Measurements from ENCODE around the gene CREBRF.
A peak's percentile ranks its signal among the peaks of the same experiment; 100 is the strongest.

CREBRF gene

GRCh38 chr5:173047838-173048105, 8.4 kb upstream of the CREBRF start:
- H3K27ac ChIP-seq: no peak overlapping the region
- H3K4me1 ChIP-seq (ENCODE audit: control insufficient read depth in 1 of 2, insufficient read depth in 1 of 2, low read depth in 1 of 2, low read length in 1 of 2): no peaks in the 10 kb centered on the region
- peaks cover 7% of the 10 kb centered on the region for H3K27me3 ChIP-seq
- no peak overlapping the region for H3K4me3 ChIP-seq (ENCODE audit: low read depth in 1 of 2, low read length in 1 of 2)
- no peak for TF ChIP-seq CTCF (IDR thresholded peaks at IDR 0.05)
- no peaks in the 10 kb centered on the region for H3K36me3 ChIP-seq
- no peaks in the 10 kb centered on the region for H3K9me3 ChIP-seq

GRCh38 chr5:173050791-173051190, 5.4 kb upstream of the CREBRF start:
- Histone ChIP-seq H3K4me1 (ENCODE audit: control insufficient read depth in 1 of 2, insufficient read depth in 1 of 2, low read depth in 1 of 2, low read length in 1 of 2) (peaks cover 7% of the 10 kb centered on the region in 2 experiments), H3K9me3 (no peaks in the 10 kb centered on the region), H3K4me3 (ENCODE audit: low read depth in 1 of 2, low read length in 1 of 2) (no peak overlapping the region), H3K36me3 (no peaks in the 10 kb centered on the region), H3K27ac (no peak overlapping the region), H3K27me3 (peaks cover 7% of the 10 kb centered on the region)
- no peak for TF ChIP-seq CTCF (IDR thresholded peaks at IDR 0.05)

GRCh38 chr5:173051746-173052145, 4.4 kb upstream of the CREBRF start:
- H3K9me3 ChIP-seq: no peaks in the 10 kb centered on the region
- H3K4me1 ChIP-seq (ENCODE audit: control insufficient read depth in 1 of 2, insufficient read depth in 1 of 2, low read depth in 1 of 2, low read length in 1 of 2): peaks cover 8% of the 10 kb centered on the region in 2 experiments
- H3K36me3 ChIP-seq: no peaks in the 10 kb centered on the region
- no peak overlapping the region for H3K4me3 ChIP-seq (ENCODE audit: low read depth in 1 of 2, low read length in 1 of 2)
- H3K27ac ChIP-seq: no peak overlapping the region
- peaks cover 7% of the 10 kb centered on the region for H3K27me3 ChIP-seq
- TF ChIP-seq CTCF (IDR thresholded peaks at IDR 0.05): no peak

GRCh38 chr5:173053041-173053440, 3.1 kb upstream of the CREBRF start:
- Histone ChIP-seq H3K9me3 (no peaks in the 10 kb centered on the region), H3K4me1 (ENCODE audit: control insufficient read depth in 1 of 2, insufficient read depth in 1 of 2, low read depth in 1 of 2, low read length in 1 of 2) (peaks cover 16% of the 10 kb centered on the region in 2 experiments), H3K27ac (no peak overlapping the region), H3K27me3 (peaks cover 7% of the 10 kb centered on the region), H3K36me3 (no peaks in the 10 kb centered on the region), H3K4me3 (ENCODE audit: low read depth in 1 of 2, low read length in 1 of 2) (no peak overlapping the region)
- TF ChIP-seq CTCF (IDR thresholded peaks at IDR 0.05): no peak

- Histone ChIP-seq H3K36me3 (peaks cover under 1% of the 10 kb centered on the region), H3K9me3 (no peaks in the 10 kb centered on the region), H3K4me1 (ENCODE audit: control insufficient read depth in 1 of 2, insufficient read depth in 1 of 2, low read depth in 1 of 2, low read length in 1 of 2) (peaks cover 24 to 26% of the 10 kb centered on the region in 2 experiments), H3K4me3 (ENCODE audit: low read depth in 1 of 2, low read length in 1 of 2) (peak overlapping the region; percentile 93 to 98), H3K27me3 (peaks cover 7% of the 10 kb centered on the region), H3K27ac (peak overlapping the region; percentile 99)
- TF ChIP-seq CTCF (IDR thresholded peaks at IDR 0.05): no peak
Measured at GRCh38 chr5:173055042-173055721, 970 bp upstream of the CREBRF start.

GRCh38 chr5:173055722-173055982, 500 bp upstream of the CREBRF start:
- Histone ChIP-seq H3K27ac (peak overlapping the region; percentile 99), H3K4me3 (ENCODE audit: low read depth in 1 of 2, low read length in 1 of 2) (peak overlapping the region; percentile 93 to 98), H3K27me3 (peaks cover 7% of the 10 kb centered on the region), H3K4me1 (ENCODE audit: control insufficient read depth in 1 of 2, insufficient read depth in 1 of 2, low read depth in 1 of 2, low read length in 1 of 2) (peaks cover 24 to 26% of the 10 kb centered on the region in 2 experiments), H3K9me3 (no peaks in the 10 kb centered on the region), H3K36me3 (peaks cover 5% of the 10 kb centered on the region)
- no peak for TF ChIP-seq CTCF (IDR thresholded peaks at IDR 0.05)
